ENCODE results near the gene KIF27. TPM values are rescaled to one million over a fixed set of nuclear protein-coding genes. Genes with fewer than 3 reads are reported as not detected.
"Not testable (repeated sequence)": the region's sequence is repeated elsewhere in the genome, so short reads cannot be mapped to it uniquely, and the experiment has no call there.

The KIF27 gene
- polyA plus RNA-seq, 10 donors = 4.9 to 9.5 (median 7.2) TPM

DNA sequence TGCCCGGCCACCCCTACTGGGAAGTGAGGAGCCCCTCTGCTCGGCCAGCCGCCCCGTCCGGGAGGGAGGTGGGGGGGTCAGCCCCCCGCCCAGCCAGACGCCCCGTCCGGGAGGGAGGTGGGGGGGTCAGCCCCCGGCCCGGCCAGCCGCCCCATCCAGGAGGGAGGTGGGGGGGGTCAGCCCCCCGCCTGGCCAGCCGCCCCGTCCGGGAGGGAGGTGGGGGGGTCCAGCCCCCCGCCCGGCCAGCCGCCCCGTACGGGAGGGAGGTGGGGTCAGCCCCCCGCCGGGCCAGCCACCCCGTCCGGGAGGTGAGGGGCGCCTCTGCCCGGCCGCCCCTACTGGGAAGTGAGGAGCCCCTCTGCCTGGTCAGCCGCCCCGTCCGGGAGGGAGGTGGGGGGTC, 116.8 kb downstream of the KIF27 start:
- DNase-seq = not testable (repeated sequence)

DNA sequence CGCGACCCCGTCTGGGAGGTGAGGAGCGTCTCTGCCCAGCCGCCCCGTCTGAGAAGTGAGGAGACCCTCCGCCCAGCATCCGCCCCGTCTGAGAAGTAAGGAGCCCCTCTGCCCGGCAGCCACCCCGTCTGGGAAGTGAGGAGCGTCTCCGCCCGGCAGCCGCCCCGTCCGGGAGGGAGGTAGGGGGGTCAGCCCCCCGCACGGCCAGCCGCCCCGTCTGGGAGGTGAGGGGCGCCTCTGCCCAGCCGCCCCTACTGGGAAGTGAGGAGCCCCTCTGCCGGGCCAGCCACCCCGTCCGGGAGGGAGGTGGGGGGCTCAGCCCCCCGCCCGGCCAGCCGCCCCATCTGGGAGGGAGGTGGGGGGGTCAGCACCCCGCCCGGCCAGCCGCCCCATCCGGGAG, 117.3 kb downstream of the KIF27 start:
- not testable (repeated sequence) for DNase-seq

DNA sequence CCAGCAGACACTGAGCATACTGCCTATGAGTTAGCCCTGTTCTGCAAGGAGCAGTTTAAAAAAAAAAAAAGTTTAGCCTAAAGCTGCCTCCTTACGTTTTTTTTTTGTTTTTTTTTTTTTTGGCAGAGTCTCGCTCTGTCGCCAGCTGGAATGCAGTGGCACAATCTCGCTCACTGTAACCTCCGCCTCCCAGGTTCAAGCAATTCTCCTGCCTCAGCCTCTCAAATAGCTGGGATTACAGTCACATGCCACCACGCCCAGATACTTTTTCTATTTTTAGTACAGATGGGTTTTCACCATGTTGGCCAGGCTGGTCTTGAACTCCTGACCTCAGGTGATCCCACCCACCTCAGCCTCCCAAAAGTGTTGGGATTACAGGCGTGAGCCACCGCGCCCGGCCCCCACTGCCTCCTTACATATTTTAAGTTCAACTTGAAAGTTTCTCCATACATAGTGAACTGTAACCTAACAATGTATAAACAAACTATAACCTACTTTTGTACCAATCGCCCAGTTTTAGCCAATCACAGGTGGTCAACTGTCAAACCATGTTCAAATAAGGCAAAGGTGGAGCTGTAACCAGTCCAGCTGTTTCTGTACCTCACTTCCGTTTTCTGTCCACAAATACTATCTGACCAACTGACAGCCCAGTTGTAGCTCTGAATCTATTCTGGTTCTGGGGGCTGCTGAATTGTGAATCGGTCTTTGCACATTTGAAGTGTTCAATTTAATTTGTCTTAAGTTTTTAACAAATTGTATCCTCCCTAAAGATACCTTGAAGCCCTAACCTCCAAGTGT, 120.8 kb downstream of the KIF27 start:
- DNase-seq = no peak

DNA sequence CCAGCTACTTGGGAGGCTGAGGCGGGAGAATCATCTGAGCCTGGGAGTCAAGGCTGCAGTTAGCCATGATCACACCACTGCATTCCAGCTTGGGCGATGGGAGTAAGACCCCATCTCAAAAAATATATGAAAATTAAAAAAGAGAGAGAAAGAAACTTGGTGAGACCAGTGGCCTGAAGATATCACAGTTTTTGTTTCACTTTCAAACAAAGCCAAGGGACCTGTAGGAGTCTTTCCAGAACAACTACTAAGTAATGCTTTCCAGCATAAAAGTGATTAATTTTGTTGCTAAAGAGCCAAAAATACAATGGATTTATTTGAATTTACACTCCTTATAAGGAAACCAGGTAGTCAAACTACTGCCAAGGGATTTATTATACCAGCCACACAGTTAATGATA, 127.2 kb downstream of the KIF27 start:
- DNase-seq = no peak

DNA sequence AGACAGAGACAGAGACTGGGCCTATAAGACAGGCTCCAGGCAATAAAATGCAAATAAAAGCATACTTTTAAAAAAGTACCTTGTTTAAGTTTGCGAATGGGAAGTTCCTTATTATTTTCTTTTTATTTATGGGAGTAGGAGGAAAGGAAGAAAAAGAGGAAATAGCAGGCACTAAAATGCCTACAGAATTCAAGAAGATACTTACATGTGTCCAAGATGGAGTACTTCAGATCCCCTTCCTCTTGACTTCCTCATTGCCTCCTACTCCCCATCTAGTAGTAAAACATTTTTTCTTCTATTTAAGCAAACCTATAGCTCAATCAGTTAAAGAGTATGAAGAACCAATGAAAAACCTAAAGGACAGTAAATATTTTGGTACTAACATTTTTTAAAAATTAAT, 128.5 kb downstream of the KIF27 start:
- DNase-seq = no peak

Other genes with a start within 250 kb of the KIF27 start
- gene UBQLN1, start 213.5 kb downstream of the KIF27 start, polyA plus RNA-seq (ENCODE audit: insufficient read length in 10 of 10) = 10 to 100 TPM; 62.3 to 87.3 (median 67.1) TPM
- 10 to 100 TPM in 9 of 10 donors, 1 to 10 TPM in 1; 9.9 to 24.5 (median 16.8) TPM for gene GKAP1, start 103.7 kb downstream of the KIF27 start, polyA plus RNA-seq (ENCODE audit: insufficient read length in 10 of 10)
- 100 to 1,000 TPM; 391 to 555 (median 475) TPM for gene HNRNPK, start 58.8 kb upstream of the KIF27 start, polyA plus RNA-seq (ENCODE audit: insufficient read length in 10 of 10)
- gene RMI1, start 59.4 kb upstream of the KIF27 start, polyA plus RNA-seq (ENCODE audit: insufficient read length in 10 of 10) = 10 to 100 TPM in 3 of 10 donors, 1 to 10 TPM in 7; 6.6 to 12.0 (median 8.9) TPM